Ovary (tissue), 3 donors: ENCODE results near the gene SMIM1.

Source experiments
- POLR2A ChIP-seq: fragments of 450-650 bp; IDR thresholded peaks from one replicate; pipeline ENCODE4 v1.6.1; 2017; ENCODE audit warnings: antibody characterized with exemption, mild to moderate bottlenecking, moderate library complexity
- TF ChIP-seq, protein P1 (sequence below), 3 donors: fragments of 450-650 bp in 2 of 3; fragments of 200-600 bp in 1 of 3; IDR thresholded peaks; one replicate each; pipeline versions ENCODE4 v1.5.1 to v1.8.0; 2016 to 2022; ENCODE audit warnings: antibody characterized with exemption in 3 of 3, mild to moderate bottlenecking in 1 of 3
- donor health status: DM: no; HTN: no; CAD: no.

DNA sequence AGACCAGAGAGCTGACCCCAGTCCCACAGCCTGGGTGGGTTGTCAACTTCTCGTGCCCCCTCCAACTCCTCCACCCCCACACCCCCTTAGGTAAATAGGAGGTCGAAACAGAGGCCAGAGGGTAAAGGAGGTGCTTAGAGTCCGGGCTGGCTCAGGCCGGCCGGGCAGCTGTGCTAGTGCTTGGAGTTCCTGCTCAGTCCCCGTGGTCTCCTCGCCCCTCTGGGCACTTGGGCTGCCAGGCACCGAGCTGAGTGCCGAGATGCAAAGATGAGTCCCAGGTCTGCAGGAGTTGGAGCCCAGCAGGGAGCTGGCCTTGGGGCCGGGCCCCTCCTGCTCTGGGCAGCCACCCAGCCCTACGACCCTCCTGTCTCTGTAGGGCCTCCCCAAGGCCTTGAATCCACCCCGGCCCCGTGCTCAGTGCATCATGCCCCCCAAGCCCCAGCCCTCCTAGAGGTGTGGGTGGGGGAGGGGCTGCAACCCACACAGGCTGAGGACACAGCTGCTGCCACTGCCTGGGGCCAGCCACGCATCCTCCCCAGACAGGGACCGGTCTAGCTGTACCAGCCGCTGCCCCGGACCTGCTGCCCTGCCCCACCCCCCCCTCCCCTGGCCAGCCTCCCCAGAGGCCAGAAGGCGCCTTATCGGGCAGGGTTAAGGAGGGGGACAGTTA lies 1.9 kb downstream of the SMIM1 start:
- TF ChIP-seq, protein P1, sequence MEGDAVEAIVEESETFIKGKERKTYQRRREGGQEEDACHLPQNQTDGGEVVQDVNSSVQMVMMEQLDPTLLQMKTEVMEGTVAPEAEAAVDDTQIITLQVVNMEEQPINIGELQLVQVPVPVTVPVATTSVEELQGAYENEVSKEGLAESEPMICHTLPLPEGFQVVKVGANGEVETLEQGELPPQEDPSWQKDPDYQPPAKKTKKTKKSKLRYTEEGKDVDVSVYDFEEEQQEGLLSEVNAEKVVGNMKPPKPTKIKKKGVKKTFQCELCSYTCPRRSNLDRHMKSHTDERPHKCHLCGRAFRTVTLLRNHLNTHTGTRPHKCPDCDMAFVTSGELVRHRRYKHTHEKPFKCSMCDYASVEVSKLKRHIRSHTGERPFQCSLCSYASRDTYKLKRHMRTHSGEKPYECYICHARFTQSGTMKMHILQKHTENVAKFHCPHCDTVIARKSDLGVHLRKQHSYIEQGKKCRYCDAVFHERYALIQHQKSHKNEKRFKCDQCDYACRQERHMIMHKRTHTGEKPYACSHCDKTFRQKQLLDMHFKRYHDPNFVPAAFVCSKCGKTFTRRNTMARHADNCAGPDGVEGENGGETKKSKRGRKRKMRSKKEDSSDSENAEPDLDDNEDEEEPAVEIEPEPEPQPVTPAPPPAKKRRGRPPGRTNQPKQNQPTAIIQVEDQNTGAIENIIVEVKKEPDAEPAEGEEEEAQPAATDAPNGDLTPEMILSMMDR (IDR thresholded peaks at IDR 0.05) = no peak
- no peak for TF ChIP-seq POLR2A
